Right ventricle myocardium superior (tissue), 1 donor: Measurements from ENCODE around the gene PPIH. TPM values are rescaled to one million over a fixed set of nuclear protein-coding genes. Genes with fewer than 3 reads are reported as not detected.
"Not testable (repeated sequence)": the region's sequence is repeated elsewhere in the genome, so short reads cannot be mapped to it uniquely, and the experiment has no call there.

ENCODE experiments used
- ATAC-seq: fragments of 200-7000 bp; cut with Tn5 transposase; one replicate; pipeline ENCODE4 v1.9.1; 2020; ENCODE audit warnings: mild to moderate bottlenecking; ENCODE audit not compliant: poor library complexity
- DNase-seq: peaks from one replicate; pipeline ENCODE4 v3.0.0-alpha.2; 2020
- intact Hi-C: fragments of 100-400 bp; cut with DNase I; formaldehyde crosslinking; loops from one replicate; pipeline ENCODE4 v1.11.2; 2022
- long read RNA-seq: library from polyadenylated mRNA; unstranded; transcript quantifications from one replicate; pipeline ENCODE4 v2.0.0, GENCODE V29; 2021
- total RNA-seq: library from RNA; stranded (reverse); fragmentation: NEBNext Ultra II Directional; extraction: Animal tissue kit (Norgen Biotek cat#: 25700); gene quantifications from one replicate; pipeline ENCODE4 v1.2.1, GENCODE V29; 2021
- donor health status: DM: no; HTN: yes; CAD: no; lungs with severe emphysema.

The PPIH gene
- total RNA-seq = 17.6 TPM
- long read RNA-seq, partial matches to known transcripts = 3 of 8 reads
- long read RNA-seq, other reads (novel, unspliced or antisense) = 4 of 8 reads

DNA sequence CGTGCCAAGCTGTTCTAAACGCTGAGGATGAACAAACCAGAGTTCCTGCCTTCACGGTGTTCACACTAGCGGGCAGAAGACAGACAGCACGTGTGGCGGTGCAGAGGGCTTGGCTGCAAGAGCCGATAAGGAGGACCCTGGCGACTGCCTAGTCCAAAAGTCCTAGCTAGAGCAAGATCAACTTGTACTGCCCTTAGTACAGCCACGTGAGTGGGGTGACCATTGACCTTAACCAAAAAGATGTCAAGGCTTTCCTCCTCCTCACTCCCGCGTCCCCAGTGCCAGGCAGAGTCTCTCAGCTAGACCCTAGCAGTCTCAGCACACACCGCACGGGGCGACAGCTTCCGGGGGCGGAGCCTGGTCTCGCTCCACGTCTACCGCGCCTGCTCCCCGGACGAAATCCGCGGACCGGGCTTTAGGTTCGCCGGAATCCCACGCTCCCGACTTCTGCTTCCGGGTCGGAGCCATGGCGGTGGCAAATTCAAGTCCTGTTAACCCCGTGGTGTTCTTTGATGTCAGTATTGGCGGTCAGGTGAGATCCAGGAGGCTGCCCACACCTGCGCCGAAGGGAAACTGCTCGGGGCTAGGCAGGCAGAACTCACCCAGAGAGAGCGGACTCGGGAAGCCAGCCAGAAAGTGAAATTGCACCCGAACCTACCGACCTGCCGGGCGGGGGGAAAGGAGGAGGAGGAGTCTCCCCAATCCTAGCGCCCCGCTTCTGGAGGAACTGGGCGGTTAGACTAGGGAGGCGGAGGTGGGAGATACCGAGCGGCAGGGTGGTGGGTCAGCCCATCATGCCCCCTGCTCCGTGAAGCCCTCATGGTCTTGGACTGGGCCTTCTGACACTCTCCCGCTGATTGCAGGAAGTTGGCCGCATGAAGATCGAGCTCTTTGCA is at the start of gene PPIH:
PPIH (plus strand) TSS at position 443 of the 896 bp plus-strand sequence; CDS start at position 467, 24 bp downstream.
- ATAC-seq (peak; percentile 100), DNase-seq (peak; percentile 97)
- intact Hi-C loops = no loop called here

DNA sequence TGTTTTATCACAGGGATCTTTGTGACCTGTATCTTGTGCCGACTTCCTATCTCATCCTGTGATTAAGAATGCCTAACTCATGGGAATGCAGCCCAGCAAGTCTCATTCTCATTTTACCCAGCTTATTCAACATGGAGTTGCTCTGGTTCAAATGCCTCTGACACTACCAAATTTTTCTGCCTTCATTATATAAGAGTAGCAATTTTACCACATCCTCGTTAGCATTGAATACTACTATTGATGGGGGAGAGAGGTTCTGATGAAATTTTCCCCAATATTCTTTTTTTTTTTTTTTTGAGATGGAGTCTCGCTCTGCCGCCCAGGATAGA is 44.5 kb upstream of the PPIH start:
- no peak for ATAC-seq
- no peak for DNase-seq
- intact Hi-C loops = no loop called here

DNA sequence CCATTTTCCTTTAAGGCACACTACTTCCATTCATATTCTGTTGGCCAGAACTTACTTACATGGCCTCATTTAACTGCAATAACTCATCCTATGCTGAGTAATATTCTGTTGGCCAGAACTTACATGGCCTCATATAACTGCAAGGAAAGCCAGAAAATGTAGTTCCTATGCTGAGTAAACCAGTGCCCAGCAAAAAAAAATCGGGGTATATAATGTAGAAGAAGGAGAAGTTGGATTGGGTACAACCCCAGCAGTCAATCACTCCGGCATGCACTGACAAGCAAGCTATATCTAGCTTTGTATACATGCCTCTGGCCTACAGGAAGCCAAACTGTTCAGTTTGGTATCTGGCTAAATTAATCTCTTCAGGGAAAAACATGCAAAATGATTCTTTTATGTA is 39.4 kb upstream of the PPIH start:
- no peak for ATAC-seq
- intact Hi-C loops = no loop called here
- DNase-seq = no peak

DNA sequence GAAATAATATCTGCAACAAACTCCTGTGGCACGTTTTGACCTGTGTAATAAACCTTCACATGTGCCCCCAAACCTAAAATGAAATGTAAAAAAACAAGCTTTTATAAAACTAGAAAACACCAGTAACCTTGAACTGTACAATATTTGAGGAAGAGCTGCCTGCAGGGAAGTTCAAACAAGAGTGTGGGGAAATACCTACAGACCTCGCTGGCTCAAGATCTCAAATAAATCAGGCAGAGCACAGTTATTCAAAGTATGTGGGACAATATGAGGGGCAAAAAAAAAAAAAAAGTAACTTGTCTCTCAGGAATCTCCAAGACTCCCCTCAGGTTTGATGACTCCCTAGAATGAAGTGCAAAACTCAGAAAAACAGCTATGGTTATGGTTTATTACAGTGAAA is 37.9 kb upstream of the PPIH start:
- DNase-seq = no peak
- intact Hi-C loops = no loop called here
- ATAC-seq = no peak

DNA sequence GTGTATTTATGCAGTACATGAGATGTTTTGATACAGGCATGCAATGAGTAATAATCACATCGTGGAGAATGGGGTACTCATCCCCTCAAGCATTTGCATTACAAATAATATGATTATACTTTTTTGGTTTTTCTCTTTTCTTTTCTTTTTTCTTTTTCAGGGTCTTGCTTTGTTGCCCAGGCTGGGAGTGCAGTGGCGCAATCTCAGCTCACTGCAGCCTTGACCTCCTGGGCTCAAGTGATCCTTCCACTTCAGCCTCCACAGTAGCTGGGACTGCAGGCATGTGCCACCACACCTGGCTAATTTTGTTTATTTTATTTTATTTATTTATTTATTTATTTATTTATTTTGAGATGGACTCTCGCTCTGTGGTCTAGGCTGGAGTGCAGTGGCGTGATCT is 37.0 kb upstream of the PPIH start:
- intact Hi-C loops, ATAC-seq: not testable (repeated sequence)

DNA sequence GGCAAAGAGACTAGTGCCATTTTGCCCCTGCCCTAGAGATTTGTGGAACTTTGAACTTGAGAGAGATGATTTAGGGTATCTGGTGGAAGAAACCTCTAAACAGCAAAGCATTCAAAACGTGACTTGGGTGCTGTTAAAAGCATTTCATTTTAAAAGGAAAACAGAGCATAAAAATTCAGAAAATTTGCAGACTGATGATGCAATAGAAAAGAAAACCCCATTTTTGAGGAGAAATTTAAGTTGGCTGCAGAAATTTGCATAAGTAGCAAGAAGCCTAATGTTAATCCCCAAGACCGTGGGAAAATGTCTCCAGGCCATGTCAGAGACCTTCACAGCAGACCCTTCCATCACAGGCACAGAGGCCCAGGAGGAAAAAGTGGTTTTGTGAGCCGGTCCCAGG is 31.0 kb upstream of the PPIH start:
- intact Hi-C loops, DNase-seq, ATAC-seq: not testable (repeated sequence)

More for the DNA sequence above, 37.0 kb upstream of the PPIH start:
- not testable (repeated sequence) for DNase-seq

DNA sequence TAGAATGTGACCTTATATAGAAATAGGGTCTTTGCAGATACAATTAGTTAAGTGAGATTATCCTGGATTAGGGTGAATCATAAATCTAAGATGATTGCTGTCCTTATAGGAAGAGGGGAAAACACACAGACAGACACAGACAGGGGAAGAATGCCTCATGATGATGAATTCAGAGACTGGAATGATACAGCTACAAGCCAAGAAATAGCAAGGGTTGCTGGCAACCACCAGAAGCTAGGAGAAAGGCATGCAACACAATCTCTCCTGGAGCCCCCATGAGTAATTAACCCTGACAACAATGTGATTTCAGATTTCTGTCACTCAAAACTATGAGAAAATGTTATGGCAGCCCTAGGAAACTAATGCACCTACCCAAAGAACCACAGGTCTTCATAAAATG is 19.1 kb upstream of the PPIH start:
- intact Hi-C loops = no loop called here
- ATAC-seq = no peak
- no peak for DNase-seq

DNA sequence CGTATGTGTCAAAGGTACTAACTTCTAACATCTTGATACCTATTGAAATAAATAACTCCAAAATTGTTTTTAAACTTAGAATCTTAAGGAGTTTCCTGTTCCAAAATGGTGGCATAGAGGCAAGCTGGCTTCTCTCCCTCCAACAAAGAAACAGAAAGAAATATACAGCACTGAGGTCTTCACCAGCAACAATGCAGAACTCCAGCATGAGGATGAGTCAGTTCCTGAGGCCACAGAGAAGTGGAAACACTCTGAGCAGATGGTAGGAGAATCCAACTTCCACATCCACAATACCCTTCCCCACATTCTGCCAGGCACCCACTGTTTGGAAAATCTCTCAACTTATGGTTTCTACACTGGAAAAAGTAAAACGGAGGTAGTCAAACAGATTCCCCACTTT is 12.2 kb upstream of the PPIH start:
- intact Hi-C loops = no loop called here
- DNase-seq (no peak), ATAC-seq (no peak)

DNA sequence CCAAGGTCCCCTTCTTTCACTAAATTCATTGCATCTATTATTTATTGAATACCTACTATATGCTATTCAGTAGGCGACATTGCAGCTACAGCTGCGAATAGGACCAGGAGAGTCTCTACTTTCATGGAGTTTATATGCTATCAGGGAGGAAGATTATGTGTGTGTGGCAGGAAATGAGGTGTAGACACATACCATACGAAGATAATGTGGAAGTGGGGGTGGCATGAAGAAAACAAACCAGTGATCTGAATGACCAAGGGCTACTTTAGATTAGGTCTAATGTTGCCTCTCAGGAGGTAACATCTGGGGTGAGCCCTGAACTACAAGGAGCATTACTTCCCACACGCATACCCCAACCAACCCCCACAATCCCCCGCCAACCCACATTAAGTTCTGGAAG is 1.0 kb upstream of the PPIH start:
- intact Hi-C loops = no loop called here
- DNase-seq = no peak
- no peak for ATAC-seq

DNA sequence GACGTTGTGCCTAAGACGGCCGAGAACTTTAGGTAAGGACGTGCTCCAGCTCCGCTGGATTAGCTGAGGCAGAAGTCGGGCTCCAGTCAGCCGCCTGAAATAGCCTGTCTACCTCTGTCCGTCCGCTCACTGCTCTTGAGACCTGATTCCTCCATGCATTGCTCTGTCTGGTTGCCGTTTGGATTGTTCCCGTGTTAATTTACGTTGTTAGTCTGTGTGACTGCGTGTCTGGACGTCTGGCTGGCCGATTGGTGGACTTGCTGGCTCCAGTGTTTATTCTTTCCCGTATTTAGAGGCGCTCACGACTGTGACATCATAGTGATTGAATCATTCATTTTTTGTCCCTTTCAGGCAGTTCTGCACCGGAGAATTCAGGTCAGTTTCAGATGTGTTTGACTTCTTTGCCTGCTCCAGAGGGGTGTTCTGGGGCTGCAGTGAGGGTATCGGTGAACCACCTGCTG is 684 bp downstream of the PPIH start:
- intact Hi-C loops = no loop called here
- ATAC-seq = peak; percentile 14
- DNase-seq = no peak

DNA sequence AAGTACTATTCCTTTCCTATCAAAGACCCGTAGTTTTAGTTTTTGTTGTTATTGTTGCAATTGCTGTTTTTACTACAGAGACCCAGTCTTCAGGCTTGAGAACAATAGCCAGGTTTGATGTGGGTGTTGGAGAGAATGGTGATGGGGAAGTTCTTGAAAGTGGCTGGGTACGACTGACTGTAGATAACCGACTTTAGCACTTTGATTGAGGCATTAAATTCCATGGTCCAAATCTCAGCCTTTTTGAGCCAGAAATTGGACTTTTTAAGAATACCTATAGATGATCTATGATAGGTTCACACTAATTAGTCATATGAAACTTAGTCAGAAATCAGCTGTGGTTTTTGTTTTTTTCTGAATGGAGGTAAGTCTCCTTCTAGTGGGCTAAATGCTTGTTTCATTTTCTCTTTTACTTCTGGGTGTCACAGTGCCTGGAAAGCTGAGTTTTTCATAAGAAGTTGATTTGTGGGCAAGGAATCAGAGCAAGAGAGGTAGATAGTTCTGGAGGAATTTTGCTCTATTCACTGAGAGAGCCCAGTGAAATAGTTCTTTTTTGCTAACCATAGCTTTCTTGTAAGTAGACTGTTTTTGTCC is 2.8 kb downstream of the PPIH start:
- DNase-seq (no peak), ATAC-seq (no peak)
- intact Hi-C loops = no loop called here

DNA sequence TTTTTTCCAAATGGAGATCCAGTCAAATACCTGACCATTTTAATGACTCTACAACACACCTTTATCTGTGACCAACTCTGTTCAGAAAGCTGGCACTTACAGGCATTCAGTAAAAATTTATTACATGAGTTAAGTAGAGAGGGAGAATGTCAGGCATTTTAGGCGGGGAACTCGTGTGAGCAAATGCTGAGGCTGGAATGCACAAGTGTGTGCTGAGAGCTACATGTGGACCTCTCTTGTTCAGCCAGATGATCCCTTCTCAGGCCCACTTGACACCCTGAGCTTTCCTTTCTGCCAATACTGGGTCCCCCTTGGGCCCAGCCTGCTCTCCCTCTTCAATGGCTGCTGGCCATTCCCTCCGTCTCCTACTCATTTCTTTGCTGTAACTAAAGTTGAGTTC is 11.7 kb downstream of the PPIH start:
- ATAC-seq (no peak), DNase-seq (no peak)
- intact Hi-C loops = no loop called here

DNA sequence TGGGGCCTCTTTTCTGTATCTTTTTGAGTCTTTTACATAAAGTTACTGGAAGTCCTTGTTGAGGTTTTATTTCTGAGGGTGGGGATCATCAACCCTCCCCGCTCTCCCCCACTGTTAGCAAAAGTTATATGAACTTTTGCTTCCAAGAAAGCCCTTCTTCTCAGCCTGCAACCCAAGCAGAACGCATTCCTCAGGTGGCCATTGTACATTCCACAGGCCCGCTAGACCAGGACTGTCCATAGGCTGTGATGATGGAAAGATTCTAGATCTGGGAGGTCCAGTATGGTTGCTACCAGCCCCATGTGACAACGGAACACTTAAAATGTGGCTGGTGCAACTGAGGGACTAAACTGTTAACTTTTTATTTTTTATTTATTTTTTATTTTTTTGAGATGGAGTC is 12.2 kb downstream of the PPIH start:
- intact Hi-C loops = no loop called here
- ATAC-seq = no peak
- DNase-seq = no peak

DNA sequence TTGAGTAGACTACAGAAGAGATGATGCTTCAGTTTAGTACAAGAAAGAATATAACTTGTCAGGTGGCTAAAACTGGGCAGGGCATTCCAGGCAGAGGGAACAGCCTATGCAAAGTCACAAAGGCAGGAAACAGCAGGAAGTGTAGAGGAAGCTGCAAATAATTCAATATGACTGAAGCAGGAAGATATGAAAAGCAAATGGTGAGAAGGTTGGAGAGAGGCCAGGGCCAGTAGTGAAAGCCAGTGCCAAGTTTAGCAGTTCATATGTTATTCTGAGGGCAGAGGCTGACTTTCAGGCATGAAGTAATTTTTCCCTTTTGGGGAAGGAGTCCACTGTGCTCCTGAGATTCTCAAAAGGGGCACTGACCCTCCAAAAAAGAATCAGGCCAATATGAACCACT is 16.0 kb downstream of the PPIH start:
- DNase-seq (no peak), ATAC-seq (peak; percentile 67)
- intact Hi-C loops = no loop called here

DNA sequence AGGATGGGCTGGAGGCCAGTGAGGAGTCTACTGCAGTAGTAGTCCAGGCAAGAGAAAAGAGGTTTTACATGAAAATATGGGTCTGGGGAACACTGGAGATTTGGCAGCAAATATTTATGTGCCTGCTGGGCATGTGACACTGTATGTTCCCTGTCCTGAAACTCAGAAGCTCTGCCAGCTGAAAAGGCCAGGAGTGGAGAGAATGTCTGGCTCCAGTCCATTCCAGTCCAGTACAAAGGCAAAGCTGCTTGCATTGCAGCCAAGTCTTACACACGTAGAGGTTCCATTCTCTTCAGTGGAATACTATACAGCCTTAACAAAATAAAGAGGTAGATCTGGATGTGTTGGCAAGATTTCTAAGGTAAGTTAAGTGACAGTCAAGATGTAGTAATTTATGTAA is 16.5 kb downstream of the PPIH start:
- DNase-seq (no peak), ATAC-seq (peak; percentile 95)
- intact Hi-C loops = no loop called here

DNA sequence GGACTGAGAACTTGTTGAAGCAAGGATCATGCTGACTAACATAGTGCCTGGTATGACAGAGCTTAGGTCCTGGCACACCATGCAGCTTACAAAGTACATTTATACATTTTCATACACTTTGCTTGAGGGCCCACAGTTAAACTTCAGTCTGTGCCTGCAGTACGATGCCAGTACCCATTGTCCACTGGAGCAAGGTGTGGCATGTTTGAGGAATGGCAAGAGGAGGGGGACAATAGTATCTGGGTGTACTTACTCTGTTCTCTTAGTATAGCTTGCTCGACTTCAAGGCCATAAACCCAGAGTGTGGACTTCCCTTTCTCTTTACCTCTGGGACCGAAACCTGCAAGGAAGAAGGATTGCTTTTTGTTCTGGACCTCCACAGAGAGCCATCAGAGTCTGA is 17.2 kb downstream of the PPIH start:
- intact Hi-C loops = no loop called here
- ATAC-seq (no peak), DNase-seq (no peak)

DNA sequence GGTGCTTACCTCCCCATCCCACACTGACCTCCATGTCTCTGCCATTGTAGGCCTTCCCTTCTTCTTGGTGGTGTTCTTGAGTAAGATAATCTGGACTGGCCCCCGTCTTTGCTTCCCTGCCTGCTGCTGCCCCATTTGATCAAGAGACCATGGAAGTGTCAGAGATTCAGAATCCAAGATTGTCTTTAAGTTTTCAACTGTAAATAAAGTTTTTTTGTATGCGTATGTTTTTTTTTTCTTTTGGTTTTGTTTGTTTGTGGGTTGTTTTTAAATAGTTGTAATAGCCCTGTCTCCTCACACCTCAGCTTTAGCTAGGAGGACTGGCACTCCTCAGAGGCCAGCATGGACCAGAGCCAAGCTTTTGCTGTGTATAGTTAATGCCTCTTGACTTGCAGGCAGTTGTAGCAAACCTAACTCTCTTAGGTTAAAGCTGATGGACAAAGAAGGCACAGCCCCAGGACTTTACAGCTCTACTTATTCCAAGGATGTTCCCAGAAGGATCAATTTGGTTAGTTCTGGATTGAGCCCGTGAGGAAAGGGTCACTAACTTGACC is 18.4 kb downstream of the PPIH start:
- ATAC-seq (peak; percentile 46), DNase-seq (peak; percentile 57)
- intact Hi-C loops = no loop called here

DNA sequence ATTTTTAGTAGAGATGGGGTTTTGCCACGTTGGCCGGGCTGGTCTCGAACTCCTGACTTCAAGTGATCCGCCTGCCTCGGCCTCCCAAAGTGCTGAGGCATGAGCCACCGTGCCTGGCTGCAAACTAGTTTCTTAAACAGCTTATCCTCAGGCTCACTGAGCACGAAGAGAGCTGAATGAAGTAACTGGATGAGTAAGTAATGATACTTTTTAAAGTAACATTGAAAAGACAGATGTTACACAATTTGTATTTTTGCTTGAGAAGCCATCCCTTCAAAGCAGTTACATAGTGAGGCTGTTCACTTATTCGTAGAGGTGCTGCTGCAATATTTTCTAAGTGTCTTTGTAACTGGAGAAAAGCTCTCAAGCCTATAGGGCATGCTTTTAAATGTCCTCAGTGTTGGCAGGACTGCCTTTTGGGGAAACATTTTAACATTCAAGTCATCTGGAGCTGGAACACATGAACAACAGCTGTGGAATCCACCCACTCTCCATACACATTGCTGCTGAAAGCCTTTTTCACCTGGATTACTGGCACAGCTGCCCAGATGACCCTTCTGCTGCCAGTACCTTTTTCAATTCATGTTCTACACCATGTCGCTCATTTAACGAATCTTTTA is 21.3 kb downstream of the PPIH start:
- DNase-seq (no peak), ATAC-seq (no peak)
- intact Hi-C loops = no loop called here

DNA sequence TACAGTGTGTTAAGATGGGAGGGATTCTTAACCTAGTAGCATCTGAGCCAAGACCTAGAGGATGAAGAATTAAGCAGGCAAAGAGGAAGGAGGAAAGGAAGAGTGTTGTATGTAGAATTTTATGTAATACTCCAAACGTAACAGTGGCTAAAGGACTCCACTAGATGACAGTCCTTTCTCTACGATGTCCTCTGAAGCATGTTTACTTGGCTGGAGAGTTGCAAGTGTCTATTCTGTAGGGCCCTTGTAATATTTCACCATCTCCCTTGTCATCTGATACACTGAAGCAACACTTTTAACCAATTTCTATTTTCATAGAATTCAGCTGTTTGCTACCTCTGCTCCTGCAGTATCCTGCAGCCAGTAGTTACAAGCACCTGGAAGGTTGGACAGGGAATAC is 21.8 kb downstream of the PPIH start:
- DNase-seq = no peak
- intact Hi-C loops = no loop called here
- ATAC-seq = no peak
